Kidney tubule cell (primary cell): Measurements from ENCODE around the gene ANKHD1.

Source experiments
- DNase-seq: peaks from one replicate; pipeline ENCODE4 v3.0.0-alpha.2; 2018; ENCODE audit warnings: low spot score

ANKHD1 gene

GRCh38 chr5:140371356-140372151 is 30.1 kb upstream of the ANKHD1 start:
- no peak for DNase-seq

GRCh38 chr5:140372971-140373487 is 28.6 kb upstream of the ANKHD1 start:
- peak; percentile 74 for DNase-seq

- no peak for DNase-seq
Observed at GRCh38 chr5:140381351-140381750, 20.3 kb upstream of the ANKHD1 start.

GRCh38 chr5:140381972-140382371 is 19.7 kb upstream of the ANKHD1 start:
- no peak for DNase-seq

- DNase-seq = no peak
Observed at GRCh38 chr5:140382866-140383265, 18.8 kb upstream of the ANKHD1 start.

DNA sequence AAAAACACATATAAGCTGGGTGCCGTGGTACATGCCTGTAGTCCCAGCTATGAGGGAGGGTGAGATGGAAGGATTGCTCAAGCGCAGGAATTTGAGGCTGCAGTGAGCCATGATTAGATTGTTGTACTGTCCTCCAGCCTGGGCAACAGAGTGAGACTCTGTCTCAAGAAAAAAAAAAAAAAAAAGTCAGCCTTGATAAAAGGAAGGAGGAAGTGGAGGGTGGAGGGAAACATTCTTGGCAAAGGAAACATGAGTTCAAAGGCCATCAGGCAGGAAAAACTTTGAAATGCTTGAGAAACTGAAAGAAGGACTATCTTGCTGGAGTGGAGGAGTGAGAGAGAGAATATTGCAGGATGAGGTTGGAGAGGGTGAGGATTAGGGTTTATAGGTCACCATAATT is 18.3 kb upstream of the ANKHD1 start:
- no peak for DNase-seq

GRCh38 chr5:140388052-140388451 is 13.6 kb upstream of the ANKHD1 start:
- no peak for DNase-seq

- no peak for DNase-seq
Observed at GRCh38 chr5:140391312-140391711, 10.3 kb upstream of the ANKHD1 start.

- no peak for DNase-seq
Observed at GRCh38 chr5:140391732-140392131, 9.9 kb upstream of the ANKHD1 start.

DNA sequence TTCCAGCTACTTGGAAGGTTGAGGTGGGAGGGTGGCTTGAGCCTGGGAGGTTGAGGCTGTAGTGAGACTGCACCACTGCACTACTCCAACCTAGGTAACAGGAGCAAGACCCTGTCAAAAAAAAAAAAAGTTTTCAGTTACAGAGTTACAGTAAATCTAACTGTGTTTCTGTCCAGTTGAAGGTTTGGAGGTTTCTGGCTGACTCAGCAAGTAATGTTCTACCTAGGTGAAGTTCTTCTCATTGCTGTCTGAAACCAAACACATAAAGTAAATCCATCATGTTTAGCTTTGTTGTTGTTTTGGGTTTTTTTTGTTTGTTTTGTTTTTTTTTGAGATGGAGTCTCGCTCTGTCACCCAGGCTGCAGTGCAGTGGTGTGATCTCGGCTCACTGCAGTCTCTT is 7.9 kb upstream of the ANKHD1 start:
- no peak for DNase-seq

- no peak for DNase-seq
Observed at GRCh38 chr5:140398379-140398811, 3.2 kb upstream of the ANKHD1 start.

- DNase-seq = no peak
Observed at GRCh38 chr5:140399979-140400729, 1.5 kb upstream of the ANKHD1 start.

DNA sequence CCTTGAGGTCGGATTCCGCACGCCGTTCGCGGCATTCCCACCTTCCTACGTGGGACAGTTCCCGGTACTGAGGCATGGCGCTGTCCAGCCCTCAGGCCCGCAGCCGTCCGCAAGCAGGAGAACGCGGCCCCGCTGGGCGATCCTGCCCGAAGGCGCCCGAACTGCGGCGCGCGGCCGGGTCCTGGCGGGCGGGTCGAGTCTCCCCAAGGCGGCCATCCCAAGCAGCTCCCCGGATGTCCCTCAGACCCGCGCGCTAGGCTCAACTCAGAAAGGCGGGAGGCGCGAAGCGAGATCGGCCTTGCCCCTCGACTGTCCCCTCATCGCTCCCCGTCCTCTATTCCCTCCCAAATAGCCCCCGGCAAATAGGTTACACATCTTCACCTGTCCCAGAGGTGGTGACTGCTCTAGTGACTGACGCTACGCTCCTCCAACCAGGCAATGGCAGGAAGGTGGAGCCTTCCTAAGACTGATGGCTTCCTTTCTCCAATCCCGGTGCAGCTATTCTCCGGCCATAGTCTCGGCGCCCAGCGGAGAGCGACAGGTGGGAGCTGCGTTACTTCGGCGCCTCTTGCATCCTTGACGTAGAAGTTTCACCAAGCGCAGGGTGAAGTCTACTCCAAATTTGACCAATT is 787 bp upstream of the ANKHD1 start:
- peak; percentile 98 for DNase-seq

DNA sequence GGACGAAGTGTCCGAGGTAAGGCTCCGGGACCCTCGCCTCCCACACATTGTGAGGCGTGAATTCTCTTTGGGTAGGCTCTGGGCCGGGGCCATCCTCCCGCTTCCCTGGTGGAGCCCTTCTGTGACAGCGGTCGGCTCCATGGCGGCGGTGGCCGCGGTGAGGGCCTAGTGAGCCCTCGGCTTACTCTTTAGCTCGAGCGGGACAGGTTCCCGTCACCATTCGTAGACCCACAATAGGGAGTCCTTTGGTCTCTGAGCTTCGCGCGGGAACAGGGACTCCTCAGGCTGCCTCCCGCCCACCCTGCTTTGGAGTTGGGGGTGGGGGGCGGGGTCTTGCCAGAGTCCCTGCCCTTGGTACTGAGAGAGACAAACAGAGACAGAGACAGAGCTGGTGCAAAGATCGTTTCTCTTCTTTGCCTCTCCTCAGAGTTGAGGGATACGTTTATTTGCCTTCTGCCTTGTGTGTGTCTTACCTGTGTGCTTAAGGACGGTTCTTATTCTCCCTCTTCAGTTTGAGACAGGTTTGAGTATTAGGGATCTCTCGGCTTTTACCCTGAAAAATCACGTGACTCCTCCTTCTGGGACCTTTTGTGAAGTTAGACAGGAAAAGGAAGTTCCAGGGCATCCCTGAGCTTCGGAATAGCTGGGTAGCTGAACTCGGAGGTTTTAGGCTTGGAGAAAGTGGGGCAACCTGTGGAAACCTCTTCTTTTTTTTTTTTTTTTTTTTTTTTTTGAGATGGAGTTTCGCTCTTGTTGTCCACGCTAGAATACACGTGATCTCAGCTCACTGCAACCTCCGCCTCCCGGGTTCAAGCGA is 833 bp downstream of the ANKHD1 start:
- DNase-seq = peak; percentile 65

DNA sequence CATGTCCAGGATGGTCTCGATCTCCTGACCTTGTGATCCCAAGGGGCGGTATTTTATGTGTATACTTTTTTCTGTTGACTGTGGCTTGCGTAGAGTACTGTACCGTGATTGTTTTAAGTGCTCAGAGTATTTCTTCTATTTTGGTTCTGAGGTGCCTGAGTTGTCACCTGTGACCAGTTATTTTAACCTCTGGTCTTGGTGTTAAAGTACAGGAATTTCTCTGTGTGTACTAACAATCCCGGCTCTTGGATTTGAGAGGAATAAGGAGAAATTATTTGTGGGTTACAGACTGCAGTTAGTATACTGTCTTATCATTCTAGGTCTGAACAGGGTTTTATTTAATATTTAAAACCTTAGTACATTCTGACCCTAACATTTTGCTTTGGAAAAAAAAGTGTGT is 2.0 kb downstream of the ANKHD1 start:
- no peak for DNase-seq

DNA sequence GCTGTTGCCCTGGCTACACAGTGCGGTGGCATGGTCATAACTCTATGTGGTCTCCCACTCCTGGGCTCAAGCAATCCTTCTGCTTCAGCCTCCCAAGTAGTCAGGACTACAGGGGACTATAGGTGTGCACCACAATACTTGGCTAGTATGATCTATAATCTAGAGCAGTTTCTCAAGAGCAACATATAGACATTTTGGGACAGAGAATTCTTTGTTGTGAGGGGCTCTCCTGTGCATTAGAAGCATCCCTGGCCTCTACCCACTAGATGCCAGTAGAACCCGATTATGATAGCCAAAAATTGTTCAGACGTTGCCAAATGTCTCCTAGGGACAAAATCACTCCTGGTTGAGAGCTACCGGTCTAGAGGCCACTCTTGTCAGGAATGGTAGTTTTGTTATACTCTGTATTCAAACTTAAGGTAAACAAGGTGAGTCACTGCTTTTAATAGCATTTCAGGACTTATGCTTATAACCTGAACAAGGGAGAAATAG is 7.2 kb downstream of the ANKHD1 start:
- DNase-seq = no peak

- no peak for DNase-seq
Observed at GRCh38 chr5:140413230-140413629, 11.6 kb downstream of the ANKHD1 start.

DNA sequence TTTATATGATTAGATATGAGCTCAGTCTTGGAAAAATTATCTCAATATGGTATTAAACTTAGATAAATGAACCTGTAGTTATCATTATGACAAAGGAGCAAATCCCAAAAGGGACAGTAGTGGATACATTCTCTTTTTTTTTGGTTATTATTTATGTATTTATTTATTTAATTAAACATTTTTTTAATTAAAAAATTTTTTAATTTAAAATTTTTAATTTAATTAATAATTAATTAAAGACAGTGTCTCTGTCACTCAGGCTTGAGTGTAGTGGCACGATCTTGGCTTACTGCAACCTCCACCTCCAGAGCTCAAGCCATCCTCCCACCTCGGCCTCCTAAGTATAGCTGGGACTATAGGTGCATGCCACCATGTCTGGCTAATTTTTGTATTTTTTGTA is 15.6 kb downstream of the ANKHD1 start:
- DNase-seq = no peak

DNA sequence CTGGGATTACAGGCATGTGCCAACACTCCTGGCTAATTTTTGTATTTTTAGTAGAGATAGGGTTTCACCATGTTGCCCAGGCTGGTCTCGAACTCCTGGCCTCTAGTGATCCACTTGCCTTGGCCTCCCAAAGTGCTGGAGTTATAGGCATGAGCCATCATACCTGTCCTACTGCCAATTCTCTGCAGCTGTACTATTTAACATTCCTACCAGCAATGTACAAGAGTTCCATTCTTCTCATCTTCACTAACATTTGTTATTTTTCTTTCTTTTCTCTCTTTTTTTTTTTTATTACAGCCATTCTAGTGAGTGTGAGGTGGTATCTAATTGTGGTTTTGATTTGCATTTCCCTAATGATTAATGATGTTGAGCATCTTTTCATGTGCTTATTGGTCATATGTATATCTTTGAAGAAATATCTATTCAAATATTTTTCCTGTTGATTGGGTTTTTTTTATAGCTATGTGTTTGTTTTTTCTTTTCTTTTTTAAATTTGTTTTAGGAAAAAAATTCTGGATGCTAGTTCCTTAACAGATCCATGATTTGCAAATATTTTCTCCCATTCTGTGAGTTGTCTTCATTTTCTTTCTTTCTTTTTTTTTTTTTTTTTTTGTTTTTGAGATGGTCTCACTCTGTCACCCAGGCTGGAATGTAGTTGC is 17.4 kb downstream of the ANKHD1 start:
- DNase-seq = no peak

DNA sequence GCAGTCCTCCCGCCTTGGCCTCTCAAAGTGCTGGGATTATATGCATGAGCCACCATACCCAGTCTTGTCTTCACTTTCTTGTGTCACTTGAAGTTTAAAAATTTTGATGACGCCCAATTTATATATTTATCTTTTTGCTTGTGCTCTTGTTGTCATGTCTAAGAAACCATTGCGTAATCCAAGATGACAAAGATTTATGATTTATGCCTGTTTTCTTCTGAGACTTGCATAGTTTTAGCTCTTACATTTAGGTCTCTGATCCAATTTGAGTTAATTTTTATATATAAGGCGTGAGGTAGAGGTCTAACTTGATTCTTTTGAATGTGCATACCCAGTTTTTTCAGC is 18.6 kb downstream of the ANKHD1 start:
- DNase-seq = no peak

GRCh38 chr5:140420665-140421361 is 19.2 kb downstream of the ANKHD1 start:
- no peak for DNase-seq
